Measurements from ENCODE around the gene NANOS2.
"Not testable (repeated sequence)": the region's sequence is repeated elsewhere in the genome, so short reads cannot be mapped to it uniquely, and the experiment has no call there.

NANOS2 gene

DNA sequence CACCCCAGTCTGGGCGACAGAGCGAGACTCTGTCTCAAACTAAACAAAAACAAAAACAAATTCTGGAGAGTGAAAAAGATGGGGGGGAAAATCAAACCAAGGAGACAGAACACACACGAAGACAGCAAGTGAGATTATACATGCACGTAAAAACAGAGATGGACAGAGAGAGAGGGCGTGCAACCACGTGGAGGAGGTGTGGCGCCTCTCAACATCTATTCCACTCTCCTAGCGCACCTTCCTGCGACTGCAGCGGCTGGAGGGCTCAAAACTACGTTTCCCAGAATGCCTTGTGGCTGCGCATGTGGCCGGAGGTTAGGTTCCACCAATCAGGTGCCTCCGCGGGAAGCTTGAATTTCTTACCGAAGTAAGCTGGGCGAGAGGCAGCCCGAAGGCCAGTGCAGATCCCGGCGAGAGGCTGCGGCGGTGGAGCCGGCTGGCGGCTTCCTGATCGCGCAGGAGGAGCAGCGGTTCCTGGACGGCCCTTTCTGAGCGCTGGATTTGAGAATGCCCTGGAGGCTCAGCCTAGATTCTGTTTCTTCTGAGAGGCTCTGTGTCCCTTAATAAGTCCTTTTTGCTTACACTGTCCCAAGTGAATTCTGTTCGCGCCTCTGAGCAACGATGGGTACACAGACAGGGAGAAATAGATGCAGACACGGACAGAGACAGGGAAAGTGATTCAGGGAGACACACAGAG lies 13.1 kb upstream of the NANOS2 start:
- DNase-seq (ENCODE audit: low spot score): peak; percentile 95

DNA sequence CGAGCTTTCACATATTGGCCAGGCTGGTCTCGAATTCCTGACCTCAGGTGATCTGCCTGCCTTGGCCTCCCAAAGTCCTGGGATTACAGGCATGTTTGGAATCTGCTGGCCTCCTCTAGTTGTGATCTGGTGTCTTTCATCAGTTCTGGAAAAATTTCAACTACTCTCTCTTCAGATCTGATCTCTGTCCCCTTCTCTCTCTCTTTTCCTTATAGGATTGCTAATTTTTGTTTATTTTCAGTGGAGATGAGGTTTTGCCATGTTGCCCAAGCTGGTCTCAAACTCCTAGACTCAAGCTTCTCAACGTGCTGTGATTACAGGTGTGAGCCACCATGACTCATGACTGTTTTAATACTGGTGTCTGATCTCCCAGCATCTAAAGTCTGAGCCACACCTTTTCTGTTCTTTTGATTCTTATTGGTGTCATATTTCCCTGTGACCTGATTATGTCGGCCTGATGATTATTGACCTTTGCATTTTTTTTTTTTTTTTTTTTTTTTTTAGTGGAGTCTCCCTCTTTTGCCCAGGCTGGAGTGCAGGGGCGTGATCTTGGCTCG lies 10.4 kb upstream of the NANOS2 start:
- DNase-seq (ENCODE audit: low spot score): no peak

DNA sequence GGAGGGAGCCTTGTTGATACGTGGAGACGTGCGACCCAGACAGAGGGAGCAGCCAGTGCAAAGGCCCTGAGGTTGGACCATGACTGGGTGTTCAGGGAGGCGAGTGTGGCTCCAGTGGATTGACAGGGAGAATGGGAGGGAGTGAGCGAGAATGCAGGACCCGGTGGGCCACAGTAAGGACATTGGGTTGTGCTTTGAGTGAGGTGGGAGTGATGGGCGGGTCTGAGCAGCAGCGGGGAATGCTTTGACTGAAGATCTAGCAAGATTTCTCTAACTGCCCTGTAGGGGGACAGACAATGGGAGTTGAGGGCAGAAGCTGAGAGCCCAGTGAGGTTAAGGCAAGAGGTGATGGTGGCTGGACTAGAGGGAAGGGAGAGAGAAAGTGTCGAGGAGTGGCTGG lies 7.7 kb upstream of the NANOS2 start:
- DNase-seq (ENCODE audit: low spot score): no peak

DNA sequence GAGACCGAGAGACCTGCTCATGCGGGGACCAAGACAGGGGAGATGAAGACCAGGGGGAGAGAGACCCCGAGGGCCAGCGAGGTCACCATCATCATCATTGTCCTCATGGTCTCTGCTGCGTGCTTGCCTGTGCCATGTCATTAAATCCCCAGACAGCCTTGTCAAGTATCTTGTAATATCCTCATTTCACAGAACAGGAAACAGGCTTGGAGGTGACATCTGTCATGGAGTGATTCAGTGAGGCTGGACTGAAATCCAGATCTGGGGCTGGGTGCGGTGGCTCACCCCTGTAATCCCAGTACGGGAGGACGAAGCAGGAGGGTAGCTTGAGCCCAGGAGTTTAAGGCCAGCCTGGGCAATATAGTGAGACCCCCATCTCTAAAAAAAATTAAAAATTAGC lies 5.9 kb upstream of the NANOS2 start:
- DNase-seq (ENCODE audit: low spot score): no peak

DNA sequence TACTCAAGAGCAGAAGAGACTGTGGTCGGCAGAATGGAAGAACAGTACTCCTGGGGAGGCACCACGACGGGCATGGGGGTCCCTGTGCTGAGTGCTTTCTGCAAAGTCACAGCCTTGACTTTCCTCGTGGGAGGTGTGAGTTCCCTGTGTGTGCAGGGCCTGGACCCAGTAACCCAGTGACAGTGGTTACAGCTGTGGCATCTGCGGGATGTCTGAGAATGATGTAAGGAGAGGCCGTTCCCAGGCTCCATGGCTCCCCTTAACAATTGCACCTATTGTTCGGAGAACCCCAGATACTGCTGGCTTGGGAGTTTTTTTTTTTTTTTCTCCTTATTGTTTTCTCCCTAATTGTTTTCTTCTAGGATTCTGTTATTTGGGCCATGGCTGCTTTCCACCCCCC lies 5.1 kb upstream of the NANOS2 start:
- no peak for DNase-seq (ENCODE audit: low spot score)

DNA sequence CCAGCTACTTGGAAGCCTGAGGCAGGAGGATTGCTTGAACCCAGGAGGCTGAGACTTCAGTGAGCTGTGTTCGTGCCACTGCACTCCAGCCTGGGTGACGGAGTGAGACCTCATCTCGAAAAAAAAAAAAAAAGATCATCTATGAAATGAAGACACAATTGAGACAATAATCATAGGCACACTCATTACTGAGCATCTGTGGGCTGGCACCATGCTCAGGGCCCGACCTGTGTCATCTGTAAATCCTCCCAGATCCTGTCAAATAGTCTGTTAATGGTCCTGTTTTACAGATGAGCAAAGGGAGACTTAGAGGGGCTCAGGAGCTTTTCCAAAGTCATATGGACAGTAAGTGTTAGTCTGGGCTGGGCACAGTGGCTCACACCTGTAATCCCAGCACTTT lies 4.1 kb upstream of the NANOS2 start:
- no peak for DNase-seq (ENCODE audit: low spot score)

DNA sequence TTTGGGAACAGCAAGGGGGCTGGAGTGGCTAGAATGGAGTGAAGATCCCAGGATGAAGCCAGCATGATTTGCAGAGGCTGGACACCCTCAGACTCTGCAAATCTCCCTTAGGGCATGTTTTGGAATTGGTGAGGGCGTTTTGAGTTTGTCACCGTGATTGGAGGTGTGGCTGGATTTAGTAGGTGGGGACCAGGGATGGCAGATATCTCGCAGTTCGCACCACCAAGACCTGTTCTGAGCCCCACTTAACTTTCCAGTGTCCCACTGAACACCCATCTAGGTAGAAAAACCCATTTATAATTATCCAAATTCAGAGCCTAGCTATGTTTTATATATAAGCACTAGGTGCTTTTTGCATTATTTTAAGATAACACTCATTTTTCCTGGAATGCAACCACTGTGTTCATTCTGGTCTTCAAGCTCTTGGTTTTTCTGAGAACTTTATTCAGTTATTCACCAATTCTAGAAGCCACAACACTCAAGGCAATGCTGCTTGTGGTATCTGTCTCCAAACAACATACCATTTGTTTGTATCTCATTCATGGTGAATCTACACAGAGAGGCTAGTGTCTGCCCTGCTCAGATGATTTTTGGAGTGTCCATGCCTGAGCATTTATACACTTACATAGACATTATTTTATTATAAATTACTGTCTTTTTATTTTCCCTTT lies 3.0 kb upstream of the NANOS2 start:
- no peak for DNase-seq (ENCODE audit: low spot score)

GRCh38 chr19:45911291-45911690 lies 3.3 kb downstream of the NANOS2 start:
- no peak for DNase-seq (ENCODE audit: low spot score)

- DNase-seq (ENCODE audit: low spot score): no peak
Observed at GRCh38 chr19:45908956-45909355, 5.6 kb downstream of the NANOS2 start.

- no peak for DNase-seq (ENCODE audit: low spot score)
Observed at GRCh38 chr19:45906221-45906620, 8.4 kb downstream of the NANOS2 start.

GRCh38 chr19:45905011-45905410 lies 9.6 kb downstream of the NANOS2 start:
- no peak for DNase-seq (ENCODE audit: low spot score)

DNA sequence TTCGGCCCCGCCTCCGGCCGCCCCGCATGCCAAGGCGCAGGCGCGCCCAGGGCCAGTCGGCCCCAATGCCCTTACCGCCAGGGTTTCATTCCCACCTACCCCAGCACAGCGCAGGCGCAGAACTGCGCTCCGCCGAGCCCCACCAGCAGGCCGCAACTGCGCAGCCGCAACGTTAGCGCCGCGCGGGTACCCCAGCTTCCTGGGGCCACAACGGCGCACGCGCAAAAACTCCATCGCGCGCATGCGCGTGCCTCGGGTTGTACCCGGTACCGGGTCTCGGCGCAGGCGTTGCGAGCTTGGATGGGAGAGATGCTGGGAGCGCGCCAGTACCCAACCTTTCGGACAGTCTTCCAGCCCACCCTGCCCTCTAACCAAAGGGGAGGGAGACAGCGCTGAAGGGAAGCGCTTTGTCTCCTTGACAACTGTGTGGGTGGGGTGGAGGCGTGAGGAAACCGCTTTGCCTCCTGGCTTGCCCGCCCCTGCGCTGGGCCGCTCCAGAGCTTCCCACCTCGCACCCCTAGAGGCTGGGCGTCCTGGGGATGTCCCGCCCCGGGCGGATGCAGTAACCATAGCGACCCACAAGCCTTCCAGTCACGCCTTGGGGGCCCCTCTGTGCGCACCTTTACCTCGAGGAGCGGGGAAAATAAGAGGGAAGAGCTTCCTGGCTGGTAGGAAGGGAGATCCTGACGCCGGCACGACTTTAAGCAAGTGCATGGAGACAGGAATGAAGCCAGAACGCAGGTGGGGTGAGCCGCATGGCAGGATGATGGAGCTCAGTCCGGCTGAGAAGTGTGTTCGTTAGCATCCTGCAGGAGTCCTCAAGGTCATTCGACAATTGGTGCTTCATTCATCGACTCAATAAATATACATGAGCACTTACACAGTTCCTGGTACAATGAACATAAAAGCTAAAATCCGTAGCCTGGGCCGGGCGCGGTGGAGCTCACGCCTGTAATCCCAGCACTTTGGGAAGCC lies 11.6 kb downstream of the NANOS2 start:
- DNase-seq (ENCODE audit: low spot score): peak; percentile 100

GRCh38 chr19:45901912-45902650 lies 12.5 kb downstream of the NANOS2 start, which contains the start of gene MYPOP:
TSS of gene MYPOP (minus strand) at chr19:45902613. CDS start at chr19:45901773, 840 bp downstream.
- DNase-seq (ENCODE audit: low spot score): no peak

DNA sequence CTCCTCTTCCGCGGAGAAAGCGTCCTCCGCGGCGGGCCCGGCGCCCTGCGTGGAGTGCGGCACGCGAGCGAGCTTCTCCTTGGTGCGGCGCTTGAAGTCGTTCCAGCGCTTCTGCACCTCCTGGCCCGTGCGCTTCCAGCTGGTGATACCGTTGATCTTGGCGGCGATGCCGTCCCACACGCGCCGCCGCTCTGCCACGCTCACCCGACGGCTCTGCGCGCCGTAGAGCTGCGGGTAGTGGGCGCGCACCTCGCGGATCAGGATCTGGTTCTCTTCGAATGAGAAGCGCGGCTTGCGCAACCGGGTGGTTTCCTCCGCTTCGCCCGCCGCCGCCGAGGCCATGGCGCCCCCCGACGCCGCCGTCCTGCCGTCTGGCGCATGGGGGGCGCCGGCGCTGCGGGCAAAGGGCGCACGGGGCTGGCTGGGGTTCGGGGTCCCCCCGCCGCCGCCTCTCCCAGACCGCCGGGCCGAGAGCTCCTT lies 13.1 kb downstream of the NANOS2 start:
- no peak for DNase-seq (ENCODE audit: low spot score)

DNA sequence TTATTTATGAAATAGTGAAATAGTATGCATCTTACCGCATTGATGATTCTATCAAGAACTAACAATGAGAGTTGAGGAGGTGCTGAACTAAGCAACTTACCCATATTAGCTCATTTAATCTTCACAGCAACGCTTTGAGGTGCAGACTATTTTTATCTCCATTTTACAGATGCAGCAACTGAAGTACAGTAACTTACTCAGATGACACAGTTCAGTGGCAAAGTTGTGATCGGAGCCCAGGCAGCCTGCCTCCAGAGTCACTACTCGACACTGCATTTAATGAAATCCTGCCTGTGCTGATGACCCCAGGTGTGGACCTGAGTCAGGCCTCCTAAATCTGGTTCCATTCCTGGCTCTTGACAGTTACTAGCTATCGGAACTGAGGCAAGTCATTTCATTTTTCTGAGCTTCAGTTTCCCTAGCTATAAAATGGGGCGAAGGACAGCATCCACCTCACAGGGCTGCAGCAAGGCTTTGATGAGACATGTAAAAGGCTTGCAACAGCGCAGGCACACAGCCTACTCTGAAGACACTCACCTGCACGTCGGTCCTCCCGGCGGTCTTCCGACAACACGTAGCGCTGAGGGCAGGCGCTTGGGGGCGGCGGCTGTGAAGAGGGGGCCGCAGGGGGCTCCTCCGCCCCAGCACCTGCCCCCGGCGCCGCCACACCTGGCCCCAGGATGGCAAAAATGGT lies 13.7 kb downstream of the NANOS2 start:
- DNase-seq (ENCODE audit: low spot score): no peak

DNA sequence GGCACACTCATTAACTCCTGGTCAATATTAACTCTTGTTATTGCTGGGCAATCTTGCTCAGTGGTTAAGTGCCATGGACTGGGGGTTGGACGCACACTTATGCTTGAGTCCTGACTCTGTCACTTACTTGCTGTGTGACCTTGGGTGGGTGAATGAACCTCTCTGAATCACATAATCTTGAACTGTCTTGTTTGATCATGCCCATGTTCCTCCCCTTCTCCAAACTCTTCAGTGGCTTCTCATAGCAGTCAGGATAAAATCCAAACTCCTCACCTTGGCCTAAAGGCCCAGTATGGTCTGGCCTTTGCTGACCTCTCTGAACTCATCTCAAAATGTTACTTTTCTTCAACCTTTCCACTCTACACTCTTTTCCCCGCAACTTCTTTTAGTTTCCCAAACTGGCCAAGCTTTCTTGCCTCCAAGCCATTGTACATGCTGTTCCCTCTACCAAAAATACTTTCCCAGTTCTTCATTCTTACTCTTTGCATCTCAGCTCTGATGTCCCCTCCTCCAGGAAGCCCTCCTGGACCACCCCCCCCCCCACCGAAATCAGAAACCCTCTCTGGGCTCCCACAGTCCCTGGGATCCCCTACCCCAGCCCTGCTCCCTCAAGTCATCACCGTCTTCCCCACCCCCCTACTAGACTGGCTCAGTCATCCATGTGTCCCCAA lies 14.5 kb downstream of the NANOS2 start:
- DNase-seq (ENCODE audit: low spot score): no peak

DNA sequence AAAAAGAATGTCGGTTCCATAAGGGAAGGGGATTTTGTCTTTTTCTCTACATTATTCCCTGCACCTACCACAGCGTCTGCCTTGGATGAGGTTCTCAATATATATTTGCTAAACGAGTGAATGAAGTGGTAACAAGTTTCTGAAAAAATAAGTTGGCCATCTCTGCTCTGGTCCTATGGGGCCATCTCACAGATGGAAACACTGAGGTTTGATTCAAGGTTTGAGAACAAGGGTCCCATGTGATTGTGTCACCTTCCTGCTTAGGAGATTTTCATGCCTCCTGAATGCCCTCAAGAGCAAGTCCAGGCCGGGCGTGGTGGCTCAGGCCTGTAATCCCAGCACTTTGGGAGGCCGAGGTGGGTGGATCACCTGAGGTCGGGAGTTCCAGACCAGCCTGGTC lies 15.3 kb downstream of the NANOS2 start:
- no peak for DNase-seq (ENCODE audit: low spot score)

GRCh38 chr19:45897261-45897812 lies 17.2 kb downstream of the NANOS2 start:
- DNase-seq (ENCODE audit: low spot score): no peak

DNA sequence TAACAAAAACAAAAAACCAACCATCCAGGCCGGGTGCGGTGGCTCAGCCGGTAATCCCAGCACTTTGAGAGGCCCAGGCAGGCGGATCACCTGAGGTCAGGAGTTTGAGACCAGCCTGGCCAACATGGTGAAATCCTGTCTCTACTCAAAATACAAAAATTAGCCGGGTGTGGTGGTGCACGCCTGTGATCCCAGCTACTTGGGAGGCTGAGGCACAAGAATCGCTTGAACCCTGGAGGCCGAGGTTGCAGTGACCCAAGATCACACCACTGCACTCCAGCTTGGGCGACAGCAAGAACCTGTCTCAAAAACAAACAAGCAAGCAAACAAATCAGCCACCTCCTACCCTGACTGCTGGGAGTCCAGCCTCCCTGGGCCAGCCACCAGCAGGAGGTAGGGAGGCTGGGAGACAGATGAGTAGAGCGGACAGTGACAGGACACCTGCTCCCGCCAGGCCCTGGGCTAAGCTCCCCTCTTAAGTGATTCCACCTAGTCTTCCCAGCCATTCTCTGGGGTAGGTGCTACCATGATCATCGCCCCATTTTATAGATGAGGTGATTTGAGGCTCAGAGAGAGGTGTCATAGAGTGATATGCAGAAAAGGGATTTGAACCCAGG lies 18.5 kb downstream of the NANOS2 start:
- not testable (repeated sequence) for DNase-seq (ENCODE audit: low spot score)

All from ecto neural progenitor cell (in vitro differentiated cells).